ENCODE data around the gene LRRC36.

Gene LRRC36

GRCh38 chr16:67395458-67396158, 69.0 kb downstream of the LRRC36 start:
- Histone ChIP-seq H4K20me1 (ENCODE audit: control insufficient read depth, insufficient read depth, low read depth, low read length) (no peaks in the 10 kb centered on the region), H3K4me1 (ENCODE audit: control insufficient read depth, low read length) (no peaks in the 10 kb centered on the region), H3K27ac (ENCODE audit: low read depth, low read length) (no peak overlapping the region), H3K9me3 (ENCODE audit: control insufficient read depth, insufficient read depth, low read length) (no peaks in the 10 kb centered on the region), H3F3A (ENCODE audit: control insufficient read depth, insufficient read depth) (no peaks in the 10 kb centered on the region), H3K4me3 (ENCODE audit: low read length) (no peak overlapping the region), H3K79me2 (ENCODE audit: control insufficient read depth, low read length) (no peaks in the 10 kb centered on the region), H3K36me3 (ENCODE audit: control insufficient read depth, low read length) (no peaks in the 10 kb centered on the region), H3K9me2 (replicated peaks; ENCODE audit: control insufficient read depth, low read length) (no peaks in the 10 kb centered on the region), H3K27me3 (ENCODE audit: control insufficient read depth, low read length) (peaks cover 22% of the 10 kb centered on the region), H3K4me2 (ENCODE audit: low read length) (no peak overlapping the region)
- TF ChIP-seq CTCF (IDR thresholded peaks at IDR 0.05; ENCODE audit: low read depth, low read length, poor library complexity, severe bottlenecking) (no peak), EZH2phosphoT487 (IDR thresholded peaks at IDR 0.05; ENCODE audit: borderline replicate concordance, low read length) (no peak)

- no peaks in the 10 kb centered on the region for H3F3A ChIP-seq (ENCODE audit: control insufficient read depth, insufficient read depth)
- no peak overlapping the region for H3K4me2 ChIP-seq (ENCODE audit: low read length)
- TF ChIP-seq EZH2phosphoT487 (IDR thresholded peaks at IDR 0.05; ENCODE audit: borderline replicate concordance, low read length) (no peak), CTCF (IDR thresholded peaks at IDR 0.05; ENCODE audit: low read depth, low read length, poor library complexity, severe bottlenecking) (no peak)
- H3K36me3 ChIP-seq (ENCODE audit: control insufficient read depth, low read length): no peaks in the 10 kb centered on the region
- no peak overlapping the region for H3K4me3 ChIP-seq (ENCODE audit: low read length)
- H4K20me1 ChIP-seq (ENCODE audit: control insufficient read depth, insufficient read depth, low read depth, low read length): no peaks in the 10 kb centered on the region
- no peak overlapping the region for H3K27ac ChIP-seq (ENCODE audit: low read depth, low read length)
- H3K27me3 ChIP-seq (ENCODE audit: control insufficient read depth, low read length): peaks cover 22% of the 10 kb centered on the region
- H3K4me1 ChIP-seq (ENCODE audit: control insufficient read depth, low read length): no peaks in the 10 kb centered on the region
- H3K9me3 ChIP-seq (ENCODE audit: control insufficient read depth, insufficient read depth, low read length): no peaks in the 10 kb centered on the region
- H3K9me2 ChIP-seq (replicated peaks; ENCODE audit: control insufficient read depth, low read length): no peaks in the 10 kb centered on the region
- no peaks in the 10 kb centered on the region for H3K79me2 ChIP-seq (ENCODE audit: control insufficient read depth, low read length)
These were observed 69.8 kb downstream of the LRRC36 start for GRCh38 chr16:67396159-67397035.

- Histone ChIP-seq H3K4me2 (ENCODE audit: low read length) (no peak overlapping the region), H4K20me1 (ENCODE audit: control insufficient read depth, insufficient read depth, low read depth, low read length) (no peaks in the 10 kb centered on the region), H3K79me2 (ENCODE audit: control insufficient read depth, low read length) (no peaks in the 10 kb centered on the region), H3K27ac (ENCODE audit: low read depth, low read length) (no peak overlapping the region), H3F3A (ENCODE audit: control insufficient read depth, insufficient read depth) (no peaks in the 10 kb centered on the region), H3K9me2 (replicated peaks; ENCODE audit: control insufficient read depth, low read length) (no peaks in the 10 kb centered on the region), H3K4me1 (ENCODE audit: control insufficient read depth, low read length) (no peaks in the 10 kb centered on the region), H3K36me3 (ENCODE audit: control insufficient read depth, low read length) (no peaks in the 10 kb centered on the region), H3K4me3 (ENCODE audit: low read length) (no peak overlapping the region), H3K27me3 (ENCODE audit: control insufficient read depth, low read length) (peaks cover 22% of the 10 kb centered on the region), H3K9me3 (ENCODE audit: control insufficient read depth, insufficient read depth, low read length) (no peaks in the 10 kb centered on the region)
- TF ChIP-seq EZH2phosphoT487 (IDR thresholded peaks at IDR 0.05; ENCODE audit: borderline replicate concordance, low read length): no peak
- no peak for TF ChIP-seq CTCF (IDR thresholded peaks at IDR 0.05; ENCODE audit: low read depth, low read length, poor library complexity, severe bottlenecking)
These were observed 70.6 kb downstream of the LRRC36 start for GRCh38 chr16:67397036-67397801.
